D721Med (cell line): Measurements from ENCODE around the gene CSAD.

ENCODE experiments used
- DNase-seq: peaks from one replicate; pipeline ENCODE4 v3.0.0; 2011; ENCODE audit warnings: low spot score; ENCODE audit not compliant: insufficient read length
- FAIRE-seq: peaks from 2 replicates; lab custom pipeline; 2011; peaks lifted over from hg19 to GRCh38; lab: Jason Lieb, UNC
- TF ChIP-seq, protein P1 (sequence below): IDR thresholded peaks from 2 replicates; pipeline ENCODE4 v1.5.1; 2012; ENCODE audit warnings: mild to moderate bottlenecking, control low read depth; ENCODE audit not compliant: insufficient read depth; ENCODE audit errors: missing control alignments

Gene CSAD

DNA sequence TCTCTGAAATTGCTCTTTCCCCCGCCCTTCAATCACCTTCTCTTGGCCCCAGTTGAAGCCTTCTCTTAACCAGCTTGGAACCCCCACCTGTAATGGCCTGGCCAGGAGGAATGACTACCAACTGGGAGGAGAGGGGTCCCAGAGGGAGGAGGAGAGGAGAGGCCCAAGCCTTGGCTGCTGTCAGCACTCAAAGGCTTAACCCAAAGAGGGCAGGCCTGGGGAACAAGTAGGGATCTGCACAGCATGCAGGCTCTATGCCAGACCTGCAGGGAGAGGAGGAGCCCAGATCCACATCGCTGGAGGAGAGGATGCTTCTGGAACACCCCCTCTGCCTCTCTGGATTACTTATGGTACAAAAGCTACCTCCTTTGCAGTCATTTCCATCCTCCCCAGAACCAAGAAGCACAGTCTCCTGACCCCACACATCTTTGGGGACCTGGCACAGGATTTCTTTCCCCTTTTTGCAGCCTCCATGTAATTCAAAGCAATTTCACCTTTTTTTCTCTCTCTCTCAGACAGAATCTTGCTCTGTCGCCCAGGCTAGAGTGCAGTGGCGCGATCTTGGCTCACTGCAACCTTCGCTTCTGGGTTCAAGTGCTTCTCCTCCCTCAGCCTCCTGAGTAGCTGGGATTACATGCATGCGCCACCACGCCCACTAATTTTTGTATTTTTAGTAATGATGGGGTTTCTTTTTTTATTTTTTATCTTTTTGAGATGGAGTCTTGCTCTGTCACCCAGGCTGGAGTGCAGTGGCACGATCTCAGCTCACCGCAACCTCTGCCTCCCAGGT lies 45.1 kb upstream of the CSAD start:
- no peak for FAIRE-seq
- DNase-seq, result no peak
- TF ChIP-seq, protein P1, sequence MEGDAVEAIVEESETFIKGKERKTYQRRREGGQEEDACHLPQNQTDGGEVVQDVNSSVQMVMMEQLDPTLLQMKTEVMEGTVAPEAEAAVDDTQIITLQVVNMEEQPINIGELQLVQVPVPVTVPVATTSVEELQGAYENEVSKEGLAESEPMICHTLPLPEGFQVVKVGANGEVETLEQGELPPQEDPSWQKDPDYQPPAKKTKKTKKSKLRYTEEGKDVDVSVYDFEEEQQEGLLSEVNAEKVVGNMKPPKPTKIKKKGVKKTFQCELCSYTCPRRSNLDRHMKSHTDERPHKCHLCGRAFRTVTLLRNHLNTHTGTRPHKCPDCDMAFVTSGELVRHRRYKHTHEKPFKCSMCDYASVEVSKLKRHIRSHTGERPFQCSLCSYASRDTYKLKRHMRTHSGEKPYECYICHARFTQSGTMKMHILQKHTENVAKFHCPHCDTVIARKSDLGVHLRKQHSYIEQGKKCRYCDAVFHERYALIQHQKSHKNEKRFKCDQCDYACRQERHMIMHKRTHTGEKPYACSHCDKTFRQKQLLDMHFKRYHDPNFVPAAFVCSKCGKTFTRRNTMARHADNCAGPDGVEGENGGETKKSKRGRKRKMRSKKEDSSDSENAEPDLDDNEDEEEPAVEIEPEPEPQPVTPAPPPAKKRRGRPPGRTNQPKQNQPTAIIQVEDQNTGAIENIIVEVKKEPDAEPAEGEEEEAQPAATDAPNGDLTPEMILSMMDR, result no peak

- FAIRE-seq (no peak), DNase-seq (no peak)
- TF ChIP-seq, protein P1, result no peak
These were observed 44.3 kb upstream of the CSAD start for GRCh38 chr12:53224897-53225634.

DNA sequence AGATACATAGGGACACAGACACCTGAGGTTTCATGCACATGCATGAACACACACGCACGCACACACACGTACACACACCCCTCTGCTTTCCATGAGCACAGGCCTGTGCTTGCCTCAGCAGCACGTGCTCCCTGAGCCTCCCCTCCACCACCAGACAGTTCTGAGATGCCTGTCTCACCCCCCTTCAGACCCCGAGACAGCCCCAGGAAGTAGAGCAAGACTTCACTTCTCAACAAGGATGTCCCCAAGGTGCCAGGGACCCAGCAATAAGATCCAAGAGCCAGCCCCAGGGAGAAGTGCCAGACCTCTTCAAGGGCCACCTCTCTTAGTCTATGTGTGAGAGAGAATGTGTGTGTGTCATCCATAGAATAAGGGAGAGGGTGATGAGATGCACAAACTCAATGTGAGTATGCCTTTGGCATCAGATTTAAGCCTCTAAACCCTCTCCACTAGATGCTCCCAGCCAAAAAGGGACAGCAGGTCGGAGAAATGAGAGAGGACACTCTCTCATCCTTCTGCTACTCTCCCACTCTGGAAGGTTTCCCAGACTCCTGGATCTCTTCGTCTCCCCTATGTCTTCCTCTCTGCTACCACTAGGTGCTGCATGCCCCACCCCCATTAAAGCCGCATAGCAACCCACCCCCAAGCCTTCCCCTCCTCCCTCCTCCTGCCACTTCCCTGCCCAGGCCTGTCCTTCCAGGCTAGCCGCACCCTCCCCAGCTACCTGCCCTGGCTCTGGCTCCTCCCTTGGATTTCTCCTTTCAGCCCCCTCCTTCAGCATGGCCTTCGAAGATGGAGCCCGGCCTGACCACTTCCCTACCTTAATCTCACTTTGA lies 43.6 kb upstream of the CSAD start:
- no peak for FAIRE-seq
- TF ChIP-seq, protein P1, result no peak
- DNase-seq, result no peak

DNA sequence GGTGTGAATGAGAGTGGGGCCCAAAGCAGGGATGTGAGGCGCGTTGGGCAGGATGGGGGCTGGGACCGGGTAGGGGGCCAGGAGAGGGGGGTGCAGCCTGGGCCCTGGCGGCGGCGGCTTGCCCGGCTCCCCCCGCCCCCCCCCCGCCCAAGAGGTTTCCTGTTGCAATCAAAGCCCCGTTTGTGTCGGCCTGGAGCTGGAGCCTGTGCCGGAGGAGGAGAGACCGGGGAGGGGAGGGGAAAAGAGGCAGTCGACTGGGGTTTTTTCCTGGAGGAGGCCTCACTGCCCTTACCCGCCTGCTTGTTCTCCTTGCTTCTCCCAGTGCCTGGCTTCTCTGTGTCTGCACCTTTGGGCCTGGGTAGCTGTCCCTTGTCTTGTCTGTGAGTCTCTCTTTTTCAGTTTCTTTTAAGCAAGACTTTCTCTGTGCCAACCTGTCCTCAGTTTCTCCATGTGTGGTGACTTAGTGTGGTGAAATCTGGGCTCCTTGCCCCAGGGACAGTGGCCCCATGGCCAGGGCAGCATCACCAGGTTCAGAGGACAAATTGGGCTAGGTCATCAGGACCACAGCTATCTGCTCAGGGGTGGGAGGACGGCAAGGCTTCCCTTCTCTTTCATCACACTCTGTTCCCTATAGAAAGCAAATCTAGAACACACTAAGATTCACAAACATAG lies 42.8 kb upstream of the CSAD start:
- TF ChIP-seq, protein P1, result no peak
- FAIRE-seq, result no peak
- no peak for DNase-seq

DNA sequence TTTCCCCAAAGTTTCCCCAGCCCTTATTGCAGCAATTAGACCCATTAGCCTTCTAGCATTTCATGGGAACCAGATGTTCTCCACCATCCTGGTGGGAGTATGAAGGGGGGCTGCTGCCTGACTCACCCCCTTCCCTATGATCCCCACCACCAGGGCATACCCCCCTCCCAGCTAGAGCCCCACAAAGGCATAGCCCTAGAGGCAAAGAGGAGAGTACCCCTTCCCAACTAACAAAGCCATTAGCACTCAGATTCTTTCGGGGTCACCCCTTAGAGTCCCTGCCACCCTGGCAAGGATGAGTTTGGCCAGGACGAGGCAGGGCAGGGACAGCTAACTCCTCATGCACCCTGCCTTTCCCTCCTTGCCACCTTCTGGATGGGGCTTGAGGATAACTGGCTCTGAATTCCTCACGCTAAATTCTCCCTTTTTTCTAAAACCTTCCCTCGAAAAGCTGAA lies 42.1 kb upstream of the CSAD start:
- FAIRE-seq (no peak), DNase-seq (no peak)
- TF ChIP-seq, protein P1, result no peak

DNA sequence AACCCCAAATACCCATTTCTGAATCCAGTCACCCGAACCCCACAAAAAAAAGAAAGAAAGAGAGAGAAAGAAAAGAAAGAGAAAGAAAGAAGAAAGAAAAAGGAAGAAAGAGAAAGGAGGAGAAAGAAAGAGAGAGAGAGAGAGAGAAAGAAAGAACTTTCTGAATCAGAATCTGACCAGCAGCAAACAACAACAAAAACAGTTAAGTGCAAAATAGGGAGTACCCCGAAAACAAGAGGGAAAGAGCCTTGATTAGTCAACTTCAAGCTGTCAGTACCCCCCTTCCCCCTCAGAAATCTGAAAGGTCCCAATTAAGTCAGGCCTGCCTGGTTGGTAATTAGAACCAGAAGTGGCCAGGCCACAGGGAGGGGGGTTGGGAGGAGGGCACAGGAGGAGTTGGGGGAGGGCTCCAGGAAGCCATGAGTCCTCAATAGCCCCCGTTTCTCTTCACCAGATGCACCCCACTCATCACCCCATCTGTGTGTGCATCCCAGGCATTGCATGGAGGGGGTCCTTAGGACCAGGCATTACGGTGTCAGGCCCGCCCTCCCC lies 41.5 kb upstream of the CSAD start:
- TF ChIP-seq, protein P1, result no peak
- no peak for FAIRE-seq
- no peak for DNase-seq
